H9 (cell line): ENCODE measurements around the gene ITPK1. TPM values are rescaled to one million over a fixed set of nuclear protein-coding genes. Genes with fewer than 3 reads are reported as not detected.

Experiments
- DNase-seq: peaks from one replicate; pipeline ENCODE4 v3.0.0-alpha.2; 2017
- H2AFZ ChIP-seq: one replicate; pipeline ENCODE4 v1.6.1; 2013; ENCODE audit warnings: mild to moderate bottlenecking, low read length, control low read depth, moderate library complexity
- H2AK5ac ChIP-seq: 2 replicates; pipeline ENCODE4 v1.6.1; 2013; ENCODE audit warnings: low read length, control low read depth, mixed read lengths; ENCODE audit not compliant: insufficient read length
- H2BK120ac ChIP-seq: one replicate; pipeline ENCODE4 v1.6.1; 2013; ENCODE audit warnings: low read depth, mild to moderate bottlenecking, low read length, control low read depth, inconsistent platforms; ENCODE audit not compliant: poor library complexity, severe bottlenecking
- H2BK12ac ChIP-seq: 2 replicates; pipeline ENCODE4 v1.6.1; 2013; ENCODE audit warnings: low read length, control low read depth, mixed read lengths, low read depth; ENCODE audit not compliant: insufficient read length
- H2BK15ac ChIP-seq: 2 replicates; pipeline ENCODE4 v1.6.1; 2013; ENCODE audit warnings: low read depth, low read length, control low read depth
- H2BK20ac ChIP-seq: one replicate; pipeline ENCODE4 v1.6.1; 2013; ENCODE audit warnings: low read depth, mild to moderate bottlenecking, low read length, control low read depth, inconsistent platforms; ENCODE audit not compliant: poor library complexity, severe bottlenecking
- H2BK5ac ChIP-seq: 2 replicates; pipeline ENCODE4 v1.6.1; 2013; ENCODE audit warnings: low read length, control low read depth, mixed read lengths; ENCODE audit not compliant: insufficient read length
- H3K14ac ChIP-seq: 2 replicates; pipeline ENCODE4 v1.6.1; 2013; ENCODE audit warnings: low read length, control low read depth; ENCODE audit not compliant: insufficient read depth
- H3K18ac ChIP-seq: 2 replicates; pipeline ENCODE4 v1.6.1; 2013; ENCODE audit warnings: low read depth, mild to moderate bottlenecking, mixed read lengths, low read length, control low read depth; ENCODE audit not compliant: insufficient read length
- H3K23ac ChIP-seq: 2 replicates; pipeline ENCODE4 v1.6.1; 2013; ENCODE audit warnings: low read length, control low read depth, mixed read lengths, low read depth; ENCODE audit not compliant: insufficient read length
- H3K23me2 ChIP-seq: 2 replicates; pipeline ENCODE4 v1.6.1; 2013; ENCODE audit warnings: low read depth, mild to moderate bottlenecking, mixed read lengths, low read length, control low read depth; ENCODE audit not compliant: insufficient read length, poor library complexity, severe bottlenecking
- H3K27ac ChIP-seq: 2 replicates; pipeline ENCODE4 v1.5.1; 2013; ENCODE audit warnings: low read length, control low read depth, mixed read lengths, low read depth; ENCODE audit not compliant: insufficient read length
- H3K27me3 ChIP-seq: 2 replicates; pipeline ENCODE4 v1.6.1; 2013; ENCODE audit warnings: low read length, control low read depth, inconsistent platforms; ENCODE audit not compliant: insufficient read depth
- H3K4ac ChIP-seq: 2 replicates; pipeline ENCODE4 v1.6.1; 2013; ENCODE audit warnings: low read depth, mild to moderate bottlenecking, control low read depth, inconsistent platforms, low read length, moderate library complexity
- H3K4me1 ChIP-seq: 2 replicates; pipeline ENCODE4 v1.6.1; 2013; ENCODE audit warnings: low read length, control low read depth, inconsistent platforms; ENCODE audit not compliant: insufficient read depth
- H3K4me2 ChIP-seq: 2 replicates; pipeline ENCODE4 v1.6.1; 2013; ENCODE audit warnings: low read length, control low read depth, mixed read lengths; ENCODE audit not compliant: insufficient read length, insufficient read depth
- H3K56ac ChIP-seq: 2 replicates; pipeline ENCODE4 v1.6.1; 2013; ENCODE audit warnings: low read depth, mild to moderate bottlenecking, mixed read lengths, low read length, control low read depth; ENCODE audit not compliant: insufficient read length
- H3K79me1 ChIP-seq: 2 replicates; pipeline ENCODE4 v1.6.1; 2013; ENCODE audit warnings: low read depth, mild to moderate bottlenecking, moderate library complexity, low read length, control low read depth, inconsistent platforms; ENCODE audit not compliant: insufficient read depth, poor library complexity, severe bottlenecking
- H3K79me2 ChIP-seq: 2 replicates; pipeline ENCODE4 v1.6.1; 2013; ENCODE audit warnings: low read length, control low read depth, inconsistent platforms; ENCODE audit not compliant: insufficient read depth
- H3K9ac ChIP-seq: 2 replicates; pipeline ENCODE4 v1.6.1; 2013; ENCODE audit warnings: low read length, control low read depth, mixed read lengths; ENCODE audit not compliant: insufficient read length; ENCODE audit errors: extremely low read depth
- H3K9me3 ChIP-seq: one replicate; pipeline ENCODE4 v1.6.1; 2013; ENCODE audit warnings: low read depth, low read length, inconsistent platforms; ENCODE audit not compliant: control insufficient read depth
- H3T11ph ChIP-seq: one replicate; pipeline ENCODE4 v1.6.1; 2013; ENCODE audit warnings: mild to moderate bottlenecking, low read length, control low read depth, inconsistent platforms
- H4K20me1 ChIP-seq: one replicate; pipeline ENCODE4 v1.6.1; 2013; ENCODE audit not compliant: control insufficient read depth, insufficient read length, insufficient read depth
- H4K5ac ChIP-seq: 2 replicates; pipeline ENCODE4 v1.6.1; 2013; ENCODE audit warnings: low read depth, mild to moderate bottlenecking, mixed read lengths, low read length, control low read depth; ENCODE audit not compliant: insufficient read length
- H4K8ac ChIP-seq: replicated peaks from 2 replicates; pipeline ENCODE4 v1.6.1; 2013; ENCODE audit warnings: low read length, control low read depth, mixed read lengths, low read depth; ENCODE audit not compliant: insufficient read length
- H4K91ac ChIP-seq: 2 replicates; pipeline ENCODE4 v1.6.1; 2013; ENCODE audit warnings: low read depth, mild to moderate bottlenecking, moderate library complexity, mixed read lengths, low read length, control low read depth; ENCODE audit not compliant: insufficient read length
- H3K27ac Mint-ChIP-seq, 3 experiments: 2 replicates in 2 of 3; 3 replicates in 1 of 3; pipeline ENCODE4 v1.8.0; 2020 to 2021; ENCODE audit warnings: mixed read lengths in 3 of 3, mild to moderate bottlenecking in 1 of 3, moderate library complexity in 1 of 3
- H3K27me3 Mint-ChIP-seq: 2 replicates; pipeline ENCODE4 v1.8.0; 2021; ENCODE audit warnings: low read depth, mild to moderate bottlenecking, moderate library complexity, mixed read lengths
- H3K36me3 Mint-ChIP-seq, 3 experiments: 2 replicates in 2 of 3; 3 replicates in 1 of 3; pipeline ENCODE4 v1.8.0; 2020 to 2021; ENCODE audit warnings: low read depth in 3 of 3, mixed read lengths in 3 of 3; ENCODE audit not compliant: insufficient read depth in 1 of 3
- H3K4me1 Mint-ChIP-seq, 2 experiments: 2 replicates each; pipeline ENCODE4 v1.8.0; 2020; ENCODE audit warnings: mixed read lengths in 2 of 2
- H3K4me3 Mint-ChIP-seq, 2 experiments: 2 replicates in 1 of 2; 3 replicates in 1 of 2; pipeline ENCODE4 v1.8.0; 2020 to 2021; ENCODE audit warnings: mild to moderate bottlenecking in 2 of 2, mixed read lengths in 2 of 2, moderate library complexity in 1 of 2
- H3K9me3 Mint-ChIP-seq, 2 experiments: 2 replicates in 1 of 2; 3 replicates in 1 of 2; pipeline ENCODE4 v1.8.0; 2020; ENCODE audit warnings: mild to moderate bottlenecking in 2 of 2, mixed read lengths in 2 of 2, moderate library complexity in 1 of 2
- CTCF ChIP-seq: fragments of 200-600 bp; sonication (generic); conservative IDR thresholded peaks from 3 replicates; pipeline ENCODE4 v1.8.0; 2021; ENCODE audit warnings: antibody characterized with exemption, mild to moderate bottlenecking
- WGBS: extraction: QIAGEN DNeasy Blood & Tissue Kit; methylation state at CpG from one replicate; pipeline ENCODE4 v1.1.7; 2013; ENCODE audit warnings: missing lambda C conversion rate, low lambda C conversion rate, mixed read lengths; ENCODE audit not compliant: insufficient read length; ENCODE audit errors: extremely low coverage; 5-methylcytosine and 5-hydroxymethylcytosine counted together
- total RNA-seq: library from RNA; stranded (reverse); gene quantifications from 2 replicates; pipeline ENCODE4 v1.2.1, GENCODE V29; 2021

ITPK1 gene
- total RNA-seq, 1 experiment from 2014 or later = 92.7 TPM

GRCh38 chr14:92973261-92973797 lies 142.4 kb downstream of the ITPK1 start:
- no peak overlapping the region for H3K27ac ChIP-seq
- peak; percentile 88 for DNase-seq
- no peak overlapping the region for H2AK5ac ChIP-seq
- no peak overlapping the region for H3K56ac ChIP-seq
- no peak overlapping the region for H4K8ac ChIP-seq
- H4K5ac ChIP-seq = no peak overlapping the region
- peaks cover 5% of the 10 kb centered on the region; the same call in 1 of the 2 replicates for H3K4me1 ChIP-seq
- H3K18ac ChIP-seq = no peak overlapping the region
- H4K20me1 ChIP-seq = no peaks in the 10 kb centered on the region
- H2BK5ac ChIP-seq = no peak overlapping the region
- peaks cover 14 to 20% of the 10 kb centered on the region in 2 experiments for H3K9me3 Mint-ChIP-seq
- H3K4ac ChIP-seq = no peak overlapping the region
- peaks cover 3% of the 10 kb centered on the region for H3K79me1 ChIP-seq
- no peak overlapping the region for H2BK120ac ChIP-seq
- H2BK15ac ChIP-seq = no peak overlapping the region
- H3K27ac Mint-ChIP-seq = peak overlapping the region in 1 of 3 experiments; percentile 1; a peak in 1 of 7 replicates
- H3K36me3 Mint-ChIP-seq = peaks cover 27 to 28% (median 28%) of the 10 kb centered on the region in 3 experiments
- no peaks in the 10 kb centered on the region for H3K27me3 ChIP-seq
- H2BK20ac ChIP-seq = no peak overlapping the region
- H3K9ac ChIP-seq = no peak overlapping the region
- no peak overlapping the region for H4K91ac ChIP-seq
- H3K79me2 ChIP-seq = peaks cover 3% of the 10 kb centered on the region; the same call in 1 of the 2 replicates
- no peak overlapping the region for H3K4me2 ChIP-seq
- H2AFZ ChIP-seq = no peak overlapping the region
- H3K14ac ChIP-seq = no peak overlapping the region
- H3T11ph ChIP-seq = no peak overlapping the region
- TF ChIP-seq CTCF = peak; percentile 93
- no peaks in the 10 kb centered on the region for H3K27me3 Mint-ChIP-seq
- H3K4me3 Mint-ChIP-seq = peak overlapping the region in 1 of 2 experiments; percentile 46; a peak in 1 of 5 replicates
- H3K4me1 Mint-ChIP-seq = peaks cover 29 to 31% of the 10 kb centered on the region in 2 experiments
- H3K9me3 ChIP-seq = peaks cover 6% of the 10 kb centered on the region
- WGBS = no CpG with 5 or more reads among the region's 12 CpGs
- H2BK12ac ChIP-seq = no peak overlapping the region
- H3K23me2 ChIP-seq = no peaks in the 10 kb centered on the region
- no peak overlapping the region for H3K23ac ChIP-seq
